Colon (tissue), 2 donors: ENCODE data around the gene CEP95.

Source experiments
- FAIRE-seq: peaks from 2 replicates; lab custom pipeline; 2012; peaks lifted over from hg19 to GRCh38; lab: Jason Lieb, UNC
- donor health status: control.
- donor health status: control.

The CEP95 gene

DNA sequence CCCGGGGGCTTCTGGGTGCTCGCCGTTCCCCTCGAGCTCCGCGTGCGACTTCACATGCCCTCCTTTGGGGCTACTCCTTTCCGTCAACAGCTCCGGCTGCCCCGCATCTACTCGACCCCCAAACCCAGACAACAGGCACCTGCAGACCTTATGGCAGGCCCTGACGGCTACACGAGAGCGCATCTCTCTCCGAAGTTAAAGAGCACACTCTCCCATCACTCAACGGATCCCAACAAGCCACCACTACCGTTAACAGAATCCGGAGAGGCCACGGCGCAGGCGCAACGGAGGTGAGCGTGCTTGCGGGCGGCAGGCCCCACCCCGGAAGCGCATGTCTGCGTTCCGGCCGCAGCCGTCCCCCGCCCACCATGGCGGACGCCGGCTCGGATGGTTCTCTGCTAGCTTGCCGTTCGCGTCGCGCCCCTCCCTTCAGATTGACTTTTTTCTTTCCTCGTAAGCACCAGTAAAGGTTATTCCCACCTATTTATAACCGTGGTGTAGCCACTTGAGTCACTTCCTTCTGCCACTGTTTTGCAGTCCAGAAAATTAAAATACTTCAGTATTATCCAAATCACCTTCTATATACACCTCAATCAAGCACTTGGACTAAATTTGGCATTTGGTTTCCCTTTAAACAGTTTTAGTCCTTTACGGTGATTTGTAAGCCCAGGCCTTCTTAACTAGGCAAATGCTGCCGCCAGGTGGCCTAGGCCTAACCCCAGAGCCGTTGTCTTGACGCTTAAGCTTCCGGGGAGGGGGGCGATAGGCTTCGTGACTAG, 9.8 kb upstream of the CEP95 start, which contains the start of gene POLG2:
Gene POLG2, minus strand, starts transcription at position 269 of the 779 bp plus-strand sequence. Its CDS starts 86 bp downstream, at position 183.
- FAIRE-seq, result no peak

DNA sequence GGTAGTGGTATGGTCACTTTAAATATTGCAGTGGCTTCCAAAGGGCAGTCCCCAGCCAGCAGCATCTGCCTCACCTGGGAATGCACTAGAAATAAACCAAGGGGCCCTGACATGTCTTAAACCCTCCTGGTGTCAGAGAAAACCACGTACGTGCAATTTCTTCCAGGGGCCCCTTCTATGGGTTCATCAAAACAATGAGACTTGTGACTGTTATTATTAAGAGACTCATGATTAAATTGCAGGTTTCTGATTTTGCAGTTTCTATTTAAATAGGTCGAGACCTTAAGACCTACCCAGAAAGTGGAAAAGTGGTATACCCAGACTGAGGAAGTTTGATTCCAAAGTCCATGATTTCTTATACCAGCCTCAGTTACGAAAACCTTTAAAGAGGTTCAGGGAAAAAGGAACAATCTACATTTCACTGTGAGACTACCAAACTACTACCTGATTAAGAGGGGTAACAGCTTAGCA, 9.2 kb upstream of the CEP95 start:
- no peak for FAIRE-seq

DNA sequence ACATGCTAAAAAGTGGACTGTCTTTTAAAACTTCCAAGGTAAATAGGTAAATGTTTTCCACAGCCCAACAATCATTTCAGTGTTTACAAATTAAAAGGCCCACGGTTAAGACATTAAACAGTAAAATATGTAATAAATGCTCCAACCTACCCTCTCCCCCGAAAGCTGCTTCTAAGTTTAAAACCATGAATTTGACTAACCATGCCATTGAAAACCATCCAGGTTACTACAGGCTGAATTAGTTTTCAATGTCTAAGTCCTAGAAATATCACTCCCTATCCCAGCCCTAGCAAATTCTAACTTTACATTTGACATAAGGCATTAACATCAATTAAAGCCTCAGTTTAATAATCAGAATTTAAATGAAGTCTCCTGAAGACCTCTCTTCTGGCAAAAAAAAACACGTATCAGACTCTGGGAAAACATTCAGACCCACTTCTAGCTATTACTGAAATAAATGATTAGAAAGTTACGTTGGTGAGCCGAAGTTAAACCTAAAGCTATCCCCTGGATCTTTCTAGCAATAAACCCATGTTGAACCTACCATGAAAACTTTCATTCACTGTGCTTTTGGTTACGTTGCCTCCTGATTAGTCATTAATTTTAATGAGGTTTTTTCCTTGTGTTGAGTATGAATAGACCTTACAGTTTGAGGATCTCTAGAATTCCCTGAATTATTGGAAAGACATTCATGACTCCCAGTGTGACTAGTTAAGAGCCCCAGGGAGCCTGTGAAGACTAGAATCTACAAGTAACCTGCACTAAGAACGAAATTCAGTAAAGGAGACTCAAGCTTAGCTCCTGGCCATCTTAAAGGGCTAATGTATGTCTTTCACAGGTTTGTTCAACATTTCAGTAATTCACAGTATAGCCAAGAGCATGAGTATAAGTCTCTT, 8.2 kb upstream of the CEP95 start:
- FAIRE-seq, result no peak

DNA sequence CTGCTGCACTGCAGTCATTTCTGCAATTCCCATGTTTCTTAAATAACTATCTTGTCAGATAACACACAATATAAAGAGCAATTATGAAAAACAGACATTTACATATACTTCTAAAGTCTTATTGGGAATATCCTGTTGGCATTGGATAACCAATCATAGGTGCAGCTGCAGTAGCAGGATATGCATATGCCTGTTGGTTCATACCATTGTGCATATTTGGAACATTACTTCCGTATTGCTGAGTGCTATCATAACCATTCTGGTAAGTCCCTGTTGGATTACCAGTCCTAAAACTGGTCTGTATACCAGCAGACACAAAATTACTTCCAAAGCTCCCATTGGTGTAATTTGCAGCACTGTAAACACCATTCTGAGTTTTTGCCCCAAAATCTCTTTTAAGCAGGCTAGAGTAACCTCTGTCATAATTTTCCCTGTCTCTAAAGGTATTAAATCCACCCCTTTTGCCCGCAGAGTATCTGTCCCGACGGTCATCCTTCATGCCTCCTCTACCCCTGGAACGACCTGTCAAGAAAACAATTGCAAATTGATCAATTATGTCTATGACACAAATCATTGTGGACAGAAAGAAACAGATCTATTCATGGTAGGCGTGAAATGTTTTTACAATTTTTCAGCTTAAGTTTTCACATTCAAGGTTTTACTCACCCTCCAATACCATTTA, 6.8 kb upstream of the CEP95 start:
- FAIRE-seq, result no peak

DNA sequence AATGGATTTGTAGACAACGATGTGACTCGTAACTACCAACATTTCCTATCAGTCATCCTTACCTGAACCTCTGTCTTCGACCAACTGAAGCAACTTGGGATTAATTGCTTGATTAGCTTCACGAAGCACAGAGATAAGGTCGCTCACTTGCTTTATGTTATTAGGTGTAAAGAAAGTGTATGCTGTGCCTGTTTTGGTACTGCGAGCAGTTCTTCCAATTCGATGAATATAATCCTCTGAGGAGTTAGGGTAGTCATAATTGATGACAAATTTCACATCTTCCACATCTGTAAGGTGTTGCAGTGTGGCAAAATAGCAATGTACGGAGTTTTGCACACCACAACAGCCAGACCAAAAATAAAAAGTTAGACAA, 6.3 kb upstream of the CEP95 start:
- no peak for FAIRE-seq

DNA sequence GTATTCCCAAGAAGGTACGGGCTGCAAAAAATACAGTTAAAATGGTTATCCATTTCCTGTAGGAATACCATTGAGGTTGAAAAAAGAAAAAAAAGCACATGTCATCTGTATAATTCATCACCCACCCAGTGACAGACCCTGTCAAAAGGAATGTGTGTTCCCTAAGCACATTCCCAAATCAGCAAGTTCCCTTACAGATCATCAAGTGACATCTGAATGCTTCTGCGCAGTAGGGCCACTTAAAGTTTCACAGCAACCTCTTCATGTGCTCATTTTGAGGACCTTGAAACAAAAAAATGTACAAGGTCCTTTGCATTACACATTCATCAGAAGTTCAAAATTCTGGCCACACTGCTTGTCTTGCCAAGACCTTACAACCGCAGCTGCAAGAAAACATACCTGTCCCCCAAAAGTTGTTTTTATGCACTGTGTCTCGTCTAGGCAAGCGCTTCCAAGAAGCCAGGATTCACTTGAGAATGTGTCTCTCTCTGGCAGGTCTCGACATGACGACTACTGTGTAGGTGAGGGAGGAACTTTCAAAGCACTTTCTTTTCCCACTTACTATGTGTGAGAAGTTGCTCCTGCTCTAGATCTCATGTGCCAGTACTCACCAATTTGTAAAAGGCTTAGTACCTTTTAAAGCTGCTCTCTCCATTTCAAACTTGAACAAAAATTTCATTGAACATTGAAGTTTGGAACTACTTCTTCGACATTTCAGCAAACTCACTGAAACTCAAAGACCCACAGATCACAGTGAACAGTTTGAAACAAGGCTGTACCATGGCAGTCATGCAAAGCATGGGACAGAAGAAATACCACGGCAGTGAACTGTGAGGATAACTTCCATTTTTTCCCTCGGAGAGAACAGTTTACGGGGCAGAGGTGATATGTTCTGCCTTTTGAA, 5.7 kb upstream of the CEP95 start:
- FAIRE-seq, result no peak

DNA sequence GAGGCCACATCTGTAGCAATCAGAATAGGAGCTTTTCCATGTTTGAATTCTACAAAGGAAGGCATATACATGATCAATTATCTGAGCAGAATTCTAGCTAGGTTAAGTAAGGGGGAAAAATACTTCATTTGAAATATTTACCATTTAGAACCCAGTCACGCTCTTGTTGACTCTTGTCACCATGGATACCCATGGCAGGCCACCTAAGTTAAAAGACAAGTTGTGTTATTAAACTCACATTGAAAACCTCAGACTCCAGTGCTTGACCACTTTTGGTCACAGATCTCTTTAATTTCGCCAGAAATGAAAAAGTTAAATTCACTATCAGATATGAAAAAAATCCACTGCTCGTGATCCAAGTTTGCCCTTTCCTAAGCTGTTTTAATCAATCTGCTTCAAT, 4.8 kb upstream of the CEP95 start:
- FAIRE-seq, result no peak

DNA sequence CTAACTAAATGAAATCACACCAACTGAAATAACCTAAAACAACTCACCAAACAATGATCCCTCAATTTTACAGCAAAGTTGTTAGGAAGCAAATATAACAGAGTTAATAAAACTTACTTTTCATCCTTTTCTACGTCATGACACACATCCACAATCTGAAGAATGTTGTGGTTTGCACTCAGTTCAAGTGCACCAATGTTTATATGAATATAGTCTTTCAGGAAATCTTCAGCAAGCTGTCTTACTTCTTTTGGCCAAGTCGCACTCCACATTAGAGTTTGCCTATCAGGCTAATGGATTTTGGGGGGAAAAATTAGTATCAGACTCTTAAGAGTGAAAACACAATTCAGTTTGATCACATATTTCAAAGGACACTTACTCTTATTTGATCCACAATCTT, 4.0 kb upstream of the CEP95 start:
- FAIRE-seq, result no peak

DNA sequence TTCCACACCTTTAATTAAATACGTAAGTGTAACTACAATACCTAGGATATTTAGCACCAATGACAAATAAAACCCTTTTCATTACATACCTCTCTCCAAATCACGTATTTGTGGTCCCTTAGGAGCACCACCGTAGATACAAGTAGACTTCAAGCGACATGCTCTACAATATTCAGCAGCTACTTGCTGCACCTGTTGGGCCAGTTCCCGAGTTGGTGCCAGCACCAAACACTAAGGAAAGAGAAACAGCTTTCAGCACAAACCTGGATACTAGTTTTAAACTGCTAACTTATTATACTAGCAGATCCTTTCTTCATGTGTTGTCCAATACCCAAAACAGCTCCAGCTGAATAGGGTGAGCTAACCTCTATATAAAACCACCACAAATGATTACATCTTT, 3.4 kb upstream of the CEP95 start:
- FAIRE-seq, result no peak

DNA sequence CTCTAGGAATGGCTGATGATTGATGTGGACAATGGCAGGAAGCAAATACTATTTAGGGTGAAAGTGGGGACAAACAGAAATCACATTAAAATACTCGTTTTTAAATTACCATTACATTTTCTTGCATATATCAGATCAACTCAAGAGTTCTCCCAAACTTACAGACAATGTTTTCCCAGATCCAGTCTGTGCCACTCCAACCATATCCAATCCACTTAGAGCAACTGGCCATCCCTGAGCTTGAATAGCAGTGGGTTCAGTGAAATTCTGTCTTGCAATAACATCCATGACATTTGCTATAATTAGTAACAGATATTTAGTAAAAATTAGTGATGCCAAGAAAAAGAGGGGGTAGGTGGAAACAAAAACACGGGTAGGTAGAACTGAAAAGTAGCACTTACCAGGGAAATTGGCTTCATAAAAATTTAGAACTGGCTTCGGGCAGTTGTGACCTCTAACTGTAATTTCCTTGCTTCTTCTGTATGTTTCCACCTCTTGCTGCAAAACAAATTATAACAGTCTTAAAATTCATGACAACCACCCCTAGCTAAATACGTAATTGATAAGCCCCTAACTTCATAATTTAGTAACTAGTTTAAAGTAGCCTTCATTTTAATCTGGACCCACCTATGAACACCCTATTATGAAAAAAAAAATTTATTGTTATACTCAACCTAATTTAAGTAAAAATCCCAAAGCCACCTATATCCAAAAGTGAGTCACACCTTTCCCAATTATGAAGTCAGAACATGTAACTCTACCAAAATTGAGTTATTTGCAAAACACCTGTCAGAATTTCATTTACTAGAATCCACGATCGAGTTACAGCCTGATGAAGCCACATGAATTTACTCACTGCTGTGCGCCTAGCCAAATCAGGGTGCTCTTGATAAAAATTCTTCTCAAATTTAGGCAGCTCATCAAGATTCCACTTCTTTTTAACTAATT, 2.7 kb upstream of the CEP95 start:
- no peak for FAIRE-seq

DNA sequence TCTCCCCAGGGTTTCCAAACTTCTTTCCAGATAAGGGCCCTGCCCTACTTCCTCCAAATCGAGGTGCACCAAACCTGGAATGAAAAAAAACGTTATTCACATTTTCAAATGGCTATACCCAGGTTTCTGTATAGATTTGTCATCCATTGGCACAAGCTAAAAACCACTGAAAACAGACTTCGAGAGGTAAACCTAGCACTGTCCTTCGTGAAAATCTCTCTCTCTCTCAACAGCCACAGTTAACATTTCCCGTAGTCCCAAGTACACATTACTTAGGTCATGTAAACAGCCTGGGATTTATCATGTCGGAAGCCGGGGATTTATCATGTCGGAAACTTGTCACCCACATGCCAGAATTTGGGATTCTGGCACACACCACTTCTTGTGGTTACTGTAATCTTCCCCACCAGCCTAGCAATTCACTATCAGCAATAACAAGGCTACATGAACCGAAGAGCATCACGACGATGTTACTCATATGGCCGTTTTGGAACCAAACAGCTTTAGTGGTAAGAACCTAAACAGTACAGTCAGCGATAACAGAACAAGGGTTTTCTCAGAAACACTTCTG, 1.9 kb upstream of the CEP95 start:
- FAIRE-seq, result no peak

DNA sequence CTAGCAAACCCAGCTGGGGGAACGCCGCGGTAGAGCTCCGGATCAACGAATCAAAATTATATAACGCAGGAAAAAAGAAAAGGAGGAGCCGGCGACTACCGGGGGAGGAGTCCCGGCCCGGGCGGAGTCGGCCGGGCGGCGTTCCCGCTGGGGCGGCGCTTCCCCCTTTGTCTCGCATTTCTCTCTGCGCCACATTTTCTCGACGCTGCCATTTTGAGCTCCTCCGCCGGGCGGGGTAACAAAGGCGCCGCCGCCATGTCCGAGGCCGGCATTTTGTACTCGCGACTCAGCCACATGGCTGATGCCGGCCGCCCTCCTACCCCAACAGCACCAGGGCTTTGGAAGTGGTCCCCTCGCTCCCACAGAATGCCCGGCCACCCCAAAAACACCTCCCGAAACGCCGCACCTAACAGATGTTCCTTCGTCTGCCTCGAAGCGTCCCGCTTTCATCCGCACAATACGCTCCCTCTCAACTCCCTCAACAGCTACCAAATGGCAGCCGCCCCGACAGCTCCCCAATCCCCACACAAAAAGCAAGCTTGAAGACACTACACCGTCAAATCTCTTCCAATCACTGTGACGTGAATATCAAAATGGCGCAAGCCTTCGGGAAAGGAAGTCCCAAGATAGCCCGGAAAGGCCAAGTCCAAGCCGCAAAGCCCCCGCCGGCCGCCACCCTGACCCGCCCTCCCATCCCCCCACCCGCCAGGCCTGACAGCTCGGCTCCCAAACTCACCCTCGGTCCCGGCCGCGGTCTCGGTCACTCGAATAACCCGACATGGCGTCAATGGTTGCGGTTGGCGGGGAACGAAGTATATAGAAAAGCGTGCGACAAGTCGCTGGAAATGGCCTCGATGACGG, 1.2 kb upstream of the CEP95 start:
- FAIRE-seq, result no peak

DNA sequence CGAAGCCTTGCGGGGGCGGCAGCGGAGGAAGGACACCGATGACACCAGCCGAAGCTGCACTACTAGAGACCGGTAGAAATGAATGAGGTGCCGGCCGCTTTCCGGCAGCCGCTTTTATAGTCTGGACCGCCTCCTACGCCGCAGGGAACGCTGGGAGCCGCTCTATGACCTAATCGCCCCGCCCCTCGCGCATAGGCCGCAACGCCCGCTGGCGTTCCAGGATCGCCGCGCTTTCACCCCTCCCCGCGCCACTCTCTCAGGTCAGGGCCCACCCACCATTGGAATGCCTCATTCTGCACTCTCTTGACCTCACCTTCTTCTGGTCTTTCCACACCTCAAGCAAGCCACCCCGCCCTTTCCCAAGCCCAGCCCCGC, 589 bp upstream of the CEP95 start, which contains the start of gene DDX5:
Gene DDX5, minus strand, starts transcription at position 89 of the 375 bp plus-strand sequence. CDS start 170 bp downstream, outside the sequence.
- FAIRE-seq, result no peak

DNA sequence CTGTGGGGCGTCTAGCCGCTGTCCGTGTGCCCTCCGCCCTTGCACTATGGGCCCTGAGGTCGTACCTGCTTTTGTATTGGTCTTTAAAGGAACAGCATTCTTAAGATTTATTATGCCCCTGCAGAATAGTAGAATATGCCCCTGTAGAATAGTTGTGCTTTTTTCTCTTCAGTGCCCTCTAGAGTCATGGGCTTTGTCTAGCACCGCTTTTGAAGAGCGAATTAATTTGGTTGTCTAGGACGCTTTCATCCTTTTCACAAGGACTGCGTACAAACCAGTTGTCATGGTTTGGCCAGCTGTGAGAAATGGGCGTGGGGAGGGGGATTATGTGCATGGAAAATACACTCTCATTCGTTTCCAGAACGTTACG, 621 bp downstream of the CEP95 start:
- FAIRE-seq, result no peak

DNA sequence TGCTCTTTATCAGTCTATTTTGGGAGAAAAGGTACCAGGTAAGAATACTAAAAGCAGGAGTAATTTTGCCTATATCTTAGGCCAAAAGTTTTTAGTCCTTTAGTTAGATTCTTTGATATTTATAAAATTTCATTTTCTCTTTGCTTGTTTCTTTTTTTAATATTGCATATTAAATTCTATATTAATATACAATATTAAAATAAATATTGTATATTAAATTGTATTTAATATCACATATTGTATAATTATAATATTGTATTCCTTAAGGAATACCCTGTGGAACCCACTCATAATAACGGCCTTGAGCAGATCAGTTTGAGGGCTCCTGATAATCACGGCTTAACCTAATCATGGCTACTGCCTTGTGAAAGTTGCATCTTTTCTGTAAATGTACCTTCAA, 1.9 kb downstream of the CEP95 start:
- no peak for FAIRE-seq

DNA sequence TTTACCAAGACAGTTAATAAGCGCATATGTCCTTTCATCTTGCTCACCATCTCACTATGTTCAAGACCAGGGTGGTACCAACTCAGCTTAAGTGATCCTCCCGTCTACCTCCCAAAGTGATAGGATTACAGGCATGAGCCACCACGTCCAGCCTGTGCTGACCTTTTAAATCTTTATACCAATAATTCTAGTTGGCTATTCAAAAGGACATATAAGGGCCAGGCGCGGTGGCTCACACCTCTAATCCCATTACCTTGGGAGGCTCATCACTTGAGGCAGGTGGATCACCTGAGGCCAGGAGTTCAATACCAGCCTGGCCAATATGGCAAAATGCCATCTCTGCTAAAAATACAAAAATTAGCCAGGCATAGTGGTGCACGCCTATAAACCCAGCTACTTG, 2.4 kb downstream of the CEP95 start:
- FAIRE-seq, result no peak

DNA sequence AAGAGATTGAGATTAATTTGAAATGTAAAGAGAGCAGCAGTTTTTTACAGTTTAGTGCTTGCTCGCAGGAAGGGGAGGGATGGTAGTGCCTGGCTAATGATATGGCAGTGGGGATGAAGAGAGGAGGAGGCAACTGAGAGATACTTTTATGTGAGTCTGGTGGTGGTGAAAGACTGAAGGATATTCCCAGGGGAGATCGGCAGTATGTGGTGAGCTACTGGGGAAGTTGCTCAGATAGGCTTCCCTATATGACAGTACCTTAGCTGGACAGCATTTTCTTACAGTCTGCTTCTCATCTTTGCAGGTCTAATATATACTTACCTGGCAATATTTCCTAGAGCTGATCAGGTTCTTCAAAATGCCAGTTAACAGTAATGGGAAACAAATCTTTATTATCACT, 8.6 kb downstream of the CEP95 start:
- FAIRE-seq, result no peak

DNA sequence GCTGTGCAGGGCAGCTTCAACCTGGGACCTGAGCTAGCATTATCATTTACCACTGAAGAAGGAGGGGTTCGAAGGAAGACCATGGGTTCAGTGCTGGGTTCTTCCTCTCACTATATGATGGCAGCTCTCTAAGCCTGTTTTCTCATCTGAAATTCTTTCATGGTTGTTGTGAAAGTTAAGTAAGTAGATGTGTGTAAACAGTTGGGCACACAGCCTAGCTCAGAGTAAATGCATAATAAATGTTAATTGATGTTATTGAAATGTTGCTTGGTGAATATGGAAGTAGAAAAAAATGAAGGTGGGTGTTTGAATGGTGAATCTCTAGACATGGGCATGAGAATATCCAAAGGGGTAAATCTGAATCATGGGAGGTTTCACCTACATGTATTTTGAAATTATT, 9.1 kb downstream of the CEP95 start:
- no peak for FAIRE-seq

DNA sequence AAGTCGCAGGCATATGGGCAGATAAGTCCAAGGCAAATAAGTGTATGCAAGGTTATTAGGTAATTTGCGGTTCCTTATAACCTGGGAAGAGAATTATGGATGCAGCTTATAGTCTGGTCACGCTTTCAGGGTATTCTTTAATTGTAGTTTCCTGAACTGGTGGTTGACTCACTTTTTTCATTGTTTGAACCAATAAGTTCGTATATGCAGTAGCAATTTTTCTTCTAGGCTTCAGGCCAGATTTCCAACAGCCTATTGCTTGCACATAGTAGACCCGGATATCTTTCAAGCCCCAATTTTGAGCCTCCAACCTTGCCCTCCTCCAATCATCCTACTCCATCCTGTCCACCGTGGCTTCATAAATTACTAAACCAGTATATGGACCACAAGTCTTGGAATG, 12.8 kb downstream of the CEP95 start:
- no peak for FAIRE-seq
